GM23248 (cell line): ENCODE results near the gene AKNA. TPM values are rescaled to one million over a fixed set of nuclear protein-coding genes. Genes with fewer than 3 reads are reported as not detected.

Source experiments
- DNase-seq: peaks from one replicate; pipeline ENCODE4 v3.0.0-alpha.2; 2015
- H2AFZ ChIP-seq: fragments of 200-600 bp; sonication (generic); 2 replicates; pipeline ENCODE4 v1.6.1; 2016; ENCODE audit warnings: antibody characterized with exemption
- H3F3A ChIP-seq: fragments of 200-600 bp; sonication (generic); 2 replicates; pipeline ENCODE4 v1.6.1; 2016; ENCODE audit warnings: mild to moderate bottlenecking, antibody characterized with exemption, mixed run types; ENCODE audit not compliant: insufficient read depth
- H3K27ac ChIP-seq: fragments of 200-600 bp; sonication (generic); 2 replicates; pipeline ENCODE4 v1.5.1; 2016; ENCODE audit warnings: mild to moderate bottlenecking
- H3K27me3 ChIP-seq: fragments of 200-600 bp; sonication (generic); replicated peaks from 2 replicates; pipeline ENCODE4 v1.6.1; 2016; ENCODE audit warnings: mild to moderate bottlenecking; ENCODE audit not compliant: insufficient read depth
- H3K36me3 ChIP-seq: fragments of 200-600 bp; sonication (generic); 2 replicates; pipeline ENCODE4 v1.6.1; 2016; ENCODE audit warnings: low read depth, mild to moderate bottlenecking
- H3K4me1 ChIP-seq: fragments of 200-600 bp; sonication (generic); 2 replicates; pipeline ENCODE4 v1.6.1; 2016; ENCODE audit warnings: mild to moderate bottlenecking; ENCODE audit not compliant: insufficient read depth
- H3K4me2 ChIP-seq: fragments of 200-600 bp; sonication (generic); one replicate; pipeline ENCODE4 v1.6.1; 2016; ENCODE audit warnings: mild to moderate bottlenecking; ENCODE audit not compliant: unreplicated experiment
- H3K4me3 ChIP-seq: fragments of 200-600 bp; sonication (generic); 2 replicates; pipeline ENCODE4 v1.5.1; 2016; ENCODE audit warnings: mild to moderate bottlenecking
- H3K79me2 ChIP-seq: fragments of 200-600 bp; sonication (generic); 2 replicates; pipeline ENCODE4 v1.6.1; 2016; ENCODE audit warnings: mild to moderate bottlenecking; ENCODE audit not compliant: insufficient read depth
- H3K9ac ChIP-seq: fragments of 200-600 bp; sonication (generic); 2 replicates; pipeline ENCODE4 v1.6.1; 2016; ENCODE audit warnings: mild to moderate bottlenecking
- H3K9me2 ChIP-seq: fragments of 200-600 bp; sonication (generic); 2 replicates; pipeline ENCODE4 v1.6.1; 2016; ENCODE audit warnings: mixed run types, mild to moderate bottlenecking, moderate library complexity; ENCODE audit not compliant: insufficient read depth
- H3K9me3 ChIP-seq: fragments of 200-600 bp; sonication (generic); one replicate; pipeline ENCODE4 v1.6.1; 2017; ENCODE audit warnings: low read depth
- H4K20me1 ChIP-seq: fragments of 200-600 bp; sonication (generic); 2 replicates; pipeline ENCODE4 v1.6.0; 2016; ENCODE audit not compliant: insufficient read depth
- EZH2 ChIP-seq: fragments of 200-600 bp; sonication (generic); IDR thresholded peaks from 2 replicates; pipeline ENCODE4 v1.6.1; 2018; ENCODE audit warnings: antibody characterized with exemption, mild to moderate bottlenecking; ENCODE audit not compliant: insufficient read depth, poor library complexity, severe bottlenecking
- EZH2phosphoT487 ChIP-seq: fragments of 200-600 bp; sonication (generic); IDR thresholded peaks from 2 replicates; pipeline ENCODE4 v1.6.1; 2018; ENCODE audit warnings: antibody characterized with exemption, moderate library complexity, mild to moderate bottlenecking, low read depth; ENCODE audit not compliant: insufficient read depth
- WGBS, 2 experiments: methylation state at CpG; one replicate each; pipeline ENCODE4 v1.1.6; 2015 to 2017; ENCODE audit warnings: low lambda C conversion rate in 2 of 2, low coverage in 1 of 2; ENCODE audit errors: missing lambda C conversion rate in 2 of 2; 5-methylcytosine and 5-hydroxymethylcytosine counted together
- in situ Hi-C: fragments of 300-500 bp; cut with MboI; formaldehyde crosslinking; loops from 2 replicates; pipeline ENCODE4 v1.15.0; 2020
- polyA plus RNA-seq: library from polyadenylated mRNA; unstranded; fragments of >200 nt; fragmentation: Nextera tagmentation; extraction: Ambion mirVana; gene quantifications from 2 replicates; pipeline ENCODE4 v1.2.1, GENCODE V29; 2016
- total RNA-seq: library from RNA; depleted of rRNA; stranded (reverse); fragments of >200 nt; shearing (Covaris generic); gene quantifications from 2 replicates; pipeline ENCODE4 v1.2.3, GENCODE V29; 2014

The AKNA gene
- total and polyA plus RNA-seq, 2 experiments from 2014 or later = 1.8 to 6.6 TPM

DNA sequence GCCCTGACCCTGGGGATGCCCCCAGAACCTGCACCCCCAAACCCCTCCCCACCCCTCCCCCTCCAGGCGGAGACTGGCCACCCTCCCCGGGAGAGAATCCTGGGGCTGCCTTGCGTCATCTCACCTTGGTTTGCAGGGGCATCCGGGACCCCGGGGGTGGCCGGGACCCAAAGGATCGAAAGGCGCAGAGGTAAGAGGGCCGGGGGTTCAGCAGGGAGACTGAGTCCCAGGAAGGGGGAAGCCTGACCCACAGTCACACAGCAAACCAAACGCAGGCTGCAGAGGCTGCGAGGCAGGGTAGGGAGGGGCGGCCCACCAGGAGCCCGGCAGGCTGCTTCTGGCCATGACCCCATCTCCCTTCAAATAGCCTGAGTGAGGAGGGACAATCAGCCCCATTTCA, 98.7 kb downstream of the AKNA start:
- in situ Hi-C loops = loop anchor here (10.0 kb wide), 1 partner anchor 184 kb away; no protein-coding TSS in a partner anchor
- TF ChIP-seq EZH2 (no peak), EZH2phosphoT487 (no peak)
- 90 to 94% methylated on average over 12 to 13 of the region's 13 CpGs for WGBS, 2 experiments

DNA sequence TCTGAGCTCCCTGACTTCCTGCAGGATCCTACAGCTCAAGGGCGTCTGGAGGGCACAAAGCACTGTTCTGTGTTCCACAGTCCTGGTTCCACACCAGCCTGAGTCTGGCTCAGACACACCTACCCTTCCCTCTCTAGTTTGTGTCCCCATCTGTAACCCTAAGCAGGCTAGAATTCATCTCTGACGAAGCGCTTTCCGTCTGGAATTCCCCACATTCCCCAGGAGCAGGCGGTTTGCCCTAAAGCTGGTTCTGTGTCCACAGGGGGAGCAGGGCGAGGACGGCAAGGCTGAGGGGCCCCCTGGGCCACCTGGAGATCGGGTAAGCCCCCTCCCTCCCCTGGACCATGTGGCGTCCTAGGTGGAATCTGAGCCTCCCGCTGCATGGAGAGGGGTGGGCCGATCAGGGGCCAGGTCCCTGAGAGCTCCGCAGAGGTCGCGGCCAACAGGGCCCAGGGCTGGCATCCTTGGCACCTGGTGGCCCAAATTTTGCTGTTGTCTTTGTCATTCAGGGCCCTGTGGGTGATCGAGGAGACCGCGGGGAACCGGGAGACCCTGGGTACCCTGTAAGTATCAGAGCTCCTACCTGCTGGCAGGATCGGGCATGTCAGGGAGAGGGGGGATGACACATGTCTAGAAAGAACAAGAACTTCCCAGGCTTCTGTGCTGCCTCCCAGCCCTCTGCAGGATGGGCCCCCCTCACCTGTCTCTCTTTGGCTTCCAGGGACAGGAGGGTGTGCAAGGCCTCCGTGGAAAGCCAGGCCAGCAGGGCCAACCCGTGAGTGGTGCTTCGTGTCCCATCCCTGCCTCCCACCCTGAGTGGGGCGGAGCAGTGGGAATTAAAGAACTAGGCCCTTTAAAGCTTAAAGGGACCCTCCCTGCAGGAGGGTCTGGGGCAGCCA, 99.3 kb downstream of the AKNA start:
- Histone ChIP-seq H3K4me2 (no peak overlapping the region), H4K20me1 (no peaks in the 10 kb centered on the region), H3F3A (0 out of 2 replicates have a peak, but pooled peaks cover 5% of the 10 kb centered on the region), H3K27me3 (no peaks in the 10 kb centered on the region), H3K36me3 (peaks cover 7% of the 10 kb centered on the region; the same call in 1 of the 2 replicates), H3K9ac (no peak overlapping the region), H3K4me3 (no peak overlapping the region), H3K4me1 (peaks cover 11% of the 10 kb centered on the region), H3K79me2 (no peaks in the 10 kb centered on the region), H2AFZ (no peak overlapping the region), H3K9me3 (no peaks in the 10 kb centered on the region), H3K9me2 (no peaks in the 10 kb centered on the region), H3K27ac (no peak overlapping the region)
- TF ChIP-seq EZH2phosphoT487 = no peak
- WGBS, 2 experiments = 71 to 76% methylated on average over 22 to 23 of the region's 23 CpGs
- in situ Hi-C loops = loop anchor here (10.0 kb wide), 1 partner anchor 184 kb away; no protein-coding TSS in a partner anchor
- DNase-seq = peak; percentile 54

More for the DNA sequence above, 98.7 kb downstream of the AKNA start:
- no peak for DNase-seq
- no peak overlapping the region for H3K27ac ChIP-seq
- peaks cover 8% of the 10 kb centered on the region for H3K36me3 ChIP-seq
- no peaks in the 10 kb centered on the region for H4K20me1 ChIP-seq
- no peaks in the 10 kb centered on the region for H3K9me2 ChIP-seq
- no peaks in the 10 kb centered on the region for H3K9me3 ChIP-seq
- no peaks in the 10 kb centered on the region for H3K27me3 ChIP-seq
- no peak overlapping the region for H3K9ac ChIP-seq
- H3F3A ChIP-seq = 0 out of 2 replicates have a peak, but pooled peaks cover 5% of the 10 kb centered on the region
- H3K4me1 ChIP-seq = peaks cover 11% of the 10 kb centered on the region
- no peak overlapping the region for H3K4me2 ChIP-seq
- no peaks in the 10 kb centered on the region for H3K79me2 ChIP-seq
- no peak overlapping the region for H2AFZ ChIP-seq
- no peak overlapping the region for H3K4me3 ChIP-seq

DNA sequence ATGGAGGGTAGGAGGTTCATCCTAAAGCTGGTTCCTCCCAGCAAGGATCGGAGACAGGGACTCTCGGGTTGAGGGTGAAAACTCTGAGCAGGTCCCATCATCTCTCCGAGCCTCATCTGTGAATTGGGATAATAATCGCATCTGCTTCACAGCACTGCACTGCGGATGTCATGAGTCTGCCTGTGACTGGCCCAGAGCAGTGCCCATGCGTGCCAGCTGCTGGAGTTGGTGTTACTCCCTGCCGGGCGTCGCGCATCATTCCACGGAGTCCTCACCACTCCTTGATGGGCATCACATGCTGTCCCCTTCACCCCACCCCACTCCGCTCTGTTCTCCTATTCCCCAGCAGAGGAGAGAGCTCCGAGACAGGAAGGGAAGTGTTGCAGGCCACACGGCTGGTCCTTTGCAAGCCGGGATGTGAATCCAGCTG, 100.0 kb downstream of the AKNA start:
- Histone ChIP-seq H3K4me1 (peaks cover 11% of the 10 kb centered on the region), H3K4me2 (no peak overlapping the region), H2AFZ (no peak overlapping the region), H3K9ac (no peak overlapping the region), H3K79me2 (no peaks in the 10 kb centered on the region), H4K20me1 (no peaks in the 10 kb centered on the region), H3K27me3 (no peaks in the 10 kb centered on the region), H3K9me2 (no peaks in the 10 kb centered on the region), H3K27ac (no peak overlapping the region), H3K4me3 (no peak overlapping the region), H3K36me3 (peaks cover 3% of the 10 kb centered on the region; the same call in 1 of the 2 replicates), H3F3A (0 out of 2 replicates have a peak, but pooled peaks cover 5% of the 10 kb centered on the region), H3K9me3 (no peaks in the 10 kb centered on the region)
- no peak for TF ChIP-seq EZH2
- TF ChIP-seq EZH2phosphoT487 = no peak
- no peak for DNase-seq
- in situ Hi-C loops = loop anchor here (10.0 kb wide), 1 partner anchor 183 kb away; no protein-coding TSS in a partner anchor
- WGBS, 2 experiments = 86 to 87% methylated on average over 15 of the region's 15 CpGs

DNA sequence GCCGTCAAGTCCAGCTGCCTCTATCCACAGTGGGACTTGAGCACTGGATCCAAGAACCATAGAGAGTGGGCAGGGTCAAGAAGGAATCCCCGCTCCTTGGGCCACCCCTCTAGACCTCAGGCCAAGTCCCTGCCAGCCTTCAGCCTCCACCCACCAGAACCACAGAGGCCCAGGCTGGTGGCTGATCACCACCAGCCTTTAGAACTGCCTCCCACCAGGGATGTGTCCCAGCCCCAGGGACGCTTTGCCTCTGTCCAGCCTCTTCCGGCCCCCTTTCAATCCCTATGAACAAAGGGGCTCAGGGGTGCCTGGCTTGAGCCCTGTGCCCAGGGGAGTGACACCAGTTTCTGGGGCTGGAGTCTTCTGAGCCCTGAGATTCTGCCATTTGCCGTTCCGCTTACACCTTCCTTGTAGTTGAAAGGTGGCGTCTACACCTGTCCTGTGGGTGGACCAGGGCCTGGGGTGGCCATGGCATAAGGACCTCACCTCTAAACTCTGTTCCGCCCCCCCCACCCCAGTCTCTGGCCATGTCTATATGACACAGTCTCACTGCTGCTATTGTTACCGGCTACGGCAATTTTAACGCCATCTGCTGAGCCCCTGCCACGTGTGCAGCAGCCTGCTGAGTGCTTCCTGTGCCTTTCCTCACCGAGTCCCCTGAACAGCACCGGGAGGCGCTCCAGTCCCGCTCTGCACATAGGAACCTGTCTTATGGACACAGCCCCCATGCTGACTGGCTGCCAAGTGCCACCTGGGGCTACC, 100.6 kb downstream of the AKNA start:
- DNase-seq = no peak
- H3K27me3 ChIP-seq = no peaks in the 10 kb centered on the region
- no peaks in the 10 kb centered on the region for H4K20me1 ChIP-seq
- H3K4me1 ChIP-seq = peaks cover 11% of the 10 kb centered on the region
- no peak overlapping the region for H3K9ac ChIP-seq
- 96% methylated on average over 16 of the region's 16 CpGs for WGBS, 2 experiments
- no peak overlapping the region for H2AFZ ChIP-seq
- H3K4me2 ChIP-seq = no peak overlapping the region
- in situ Hi-C loops = loop anchor here (10.0 kb wide), 1 partner anchor 182 kb away; no protein-coding TSS in a partner anchor
- no peaks in the 10 kb centered on the region for H3K36me3 ChIP-seq
- 0 out of 2 replicates have a peak, but pooled peaks cover 5% of the 10 kb centered on the region for H3F3A ChIP-seq
- no peaks in the 10 kb centered on the region for H3K79me2 ChIP-seq
- TF ChIP-seq EZH2phosphoT487 (no peak), EZH2 (no peak)
- no peak overlapping the region for H3K27ac ChIP-seq
- H3K9me3 ChIP-seq = no peaks in the 10 kb centered on the region
- H3K9me2 ChIP-seq = no peaks in the 10 kb centered on the region
- H3K4me3 ChIP-seq = no peak overlapping the region
